ENCODE data around the gene TOGARAM2. TPM values are rescaled to one million over a fixed set of nuclear protein-coding genes. Genes with fewer than 3 reads are reported as not detected.
"Not testable (repeated sequence)": the region's sequence is repeated elsewhere in the genome, so short reads cannot be mapped to it uniquely, and the experiment has no call there.

Gene TOGARAM2
- polyA plus RNA-seq, 5 donors = 1.0 to 6.5 (median 4.1) TPM

- no peak for DNase-seq
Observed at GRCh38 chr2:29072251-29072650, 91.2 kb downstream of the TOGARAM2 start.

- no peak for DNase-seq
Observed at GRCh38 chr2:29072971-29073725, 92.0 kb downstream of the TOGARAM2 start.

GRCh38 chr2:29073933-29074332 lies 92.8 kb downstream of the TOGARAM2 start:
- no peak for DNase-seq

- no peak for DNase-seq
Observed at GRCh38 chr2:29074411-29074810, 93.3 kb downstream of the TOGARAM2 start, which contains the start of gene PCARE. PCARE (minus strand) TSS chr2:29074523; CDS start chr2:29074261, 262 bp downstream.

GRCh38 chr2:29075894-29076705 lies 95.0 kb downstream of the TOGARAM2 start:
- no peak for DNase-seq

- no peak for DNase-seq
Observed at GRCh38 chr2:29079887-29080286, 98.8 kb downstream of the TOGARAM2 start.

- no peak for DNase-seq
Observed at GRCh38 chr2:29080886-29081743, 100.0 kb downstream of the TOGARAM2 start.

- DNase-seq = no peak
Observed at GRCh38 chr2:29082804-29083495, 101.9 kb downstream of the TOGARAM2 start.

GRCh38 chr2:29084554-29084953 lies 103.5 kb downstream of the TOGARAM2 start:
- DNase-seq = no peak

GRCh38 chr2:29090311-29090710 lies 109.2 kb downstream of the TOGARAM2 start:
- DNase-seq = not testable (repeated sequence)

- no peak for DNase-seq
Observed at GRCh38 chr2:29096969-29097368, 115.9 kb downstream of the TOGARAM2 start.

- DNase-seq = no peak
Observed at GRCh38 chr2:29097569-29097968, 116.5 kb downstream of the TOGARAM2 start.

- no peak for DNase-seq
Observed at GRCh38 chr2:29100564-29100963, 119.5 kb downstream of the TOGARAM2 start.

Other genes starting within 250 kb of the TOGARAM2 start
- 100 to 1,000 TPM; 132 to 203 (median 168) TPM for gene PPP1CB, start 229.5 kb upstream of the TOGARAM2 start, polyA plus RNA-seq (ENCODE audit: insufficient read depth in 1 of 5, insufficient read length in 5 of 5, low replicate concordance in 1 of 5)
- gene SPDYA, start 170.5 kb upstream of the TOGARAM2 start, polyA plus RNA-seq (ENCODE audit: insufficient read depth in 1 of 5, insufficient read length in 5 of 5, low replicate concordance in 1 of 5) = 1 to 10 TPM; 2.6 to 5.7 (median 4.0) TPM
- 10 to 100 TPM; 17.8 to 31.6 (median 22.9) TPM for gene TRMT61B, start 111.0 kb upstream of the TOGARAM2 start, polyA plus RNA-seq (ENCODE audit: insufficient read depth in 1 of 5, insufficient read length in 5 of 5, low replicate concordance in 1 of 5)
- 10 to 100 TPM; 33.1 to 51.5 (median 47.0) TPM for gene WDR43, start 86.6 kb upstream of the TOGARAM2 start, polyA plus RNA-seq (ENCODE audit: insufficient read depth in 1 of 5, insufficient read length in 5 of 5, low replicate concordance in 1 of 5)
- gene PCARE, start 93.2 kb downstream of the TOGARAM2 start, polyA plus RNA-seq (ENCODE audit: insufficient read depth in 1 of 5, insufficient read length in 5 of 5, low replicate concordance in 1 of 5) = under 1 TPM in 3 of 5 donors, not detected in 2; 0.04 to 0.06 (median 0.05) TPM
- 10 to 100 TPM in 3 of 5 donors, 1 to 10 TPM in 2; 6.8 to 16.6 (median 13.3) TPM for gene CLIP4, start 134.1 kb downstream of the TOGARAM2 start, polyA plus RNA-seq (ENCODE audit: insufficient read depth in 1 of 5, insufficient read length in 5 of 5, low replicate concordance in 1 of 5)

Measured in right lung (tissue), 5 donors.